HG02678 (cell line): ENCODE results near the gene RSPH9.
"Not testable (repeated sequence)": the region's sequence is repeated elsewhere in the genome, so short reads cannot be mapped to it uniquely, and the experiment has no call there.

Experiments used
- ATAC-seq: cut with Tn5 transposase; IDR thresholded peaks from one replicate; pipeline ENCODE4 v1.9.1; 2021; ENCODE audit warnings: mild to moderate bottlenecking, moderate library complexity; ENCODE audit not compliant: unreplicated experiment

RSPH9 gene

DNA sequence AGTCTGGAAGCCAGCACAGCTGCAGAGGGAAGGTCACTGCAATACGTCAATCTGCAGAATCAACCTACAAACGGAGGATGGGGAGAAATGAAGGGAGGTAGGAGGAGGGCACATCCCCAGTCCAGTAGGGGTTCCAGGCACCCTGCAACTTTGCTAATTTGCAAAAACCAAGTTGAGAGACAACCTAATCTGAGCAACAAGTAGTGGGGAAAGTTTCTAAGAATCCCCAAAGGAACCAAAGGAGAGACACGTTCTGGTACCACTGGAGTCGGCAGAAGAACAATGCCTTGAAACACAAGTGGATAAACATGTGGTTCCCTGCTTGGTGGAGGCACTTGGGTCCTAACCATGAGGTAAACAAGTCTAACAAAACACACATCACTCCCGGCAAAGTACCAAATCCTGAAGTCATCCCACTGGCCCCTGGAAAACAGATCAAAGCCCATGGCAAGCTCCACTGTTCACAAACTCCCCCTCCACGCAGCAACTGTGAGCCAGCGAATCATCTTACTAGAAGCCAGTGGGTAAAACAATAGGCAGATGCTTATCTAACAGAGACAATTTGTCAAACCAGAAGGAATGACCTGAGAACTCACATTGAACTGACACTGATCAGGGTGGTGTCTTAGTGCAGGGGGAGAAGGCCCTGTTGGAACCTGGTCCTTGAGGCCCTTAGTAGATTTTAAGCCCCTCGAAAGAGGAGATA is 38.0 kb downstream of the RSPH9 start:
- no peak for ATAC-seq

DNA sequence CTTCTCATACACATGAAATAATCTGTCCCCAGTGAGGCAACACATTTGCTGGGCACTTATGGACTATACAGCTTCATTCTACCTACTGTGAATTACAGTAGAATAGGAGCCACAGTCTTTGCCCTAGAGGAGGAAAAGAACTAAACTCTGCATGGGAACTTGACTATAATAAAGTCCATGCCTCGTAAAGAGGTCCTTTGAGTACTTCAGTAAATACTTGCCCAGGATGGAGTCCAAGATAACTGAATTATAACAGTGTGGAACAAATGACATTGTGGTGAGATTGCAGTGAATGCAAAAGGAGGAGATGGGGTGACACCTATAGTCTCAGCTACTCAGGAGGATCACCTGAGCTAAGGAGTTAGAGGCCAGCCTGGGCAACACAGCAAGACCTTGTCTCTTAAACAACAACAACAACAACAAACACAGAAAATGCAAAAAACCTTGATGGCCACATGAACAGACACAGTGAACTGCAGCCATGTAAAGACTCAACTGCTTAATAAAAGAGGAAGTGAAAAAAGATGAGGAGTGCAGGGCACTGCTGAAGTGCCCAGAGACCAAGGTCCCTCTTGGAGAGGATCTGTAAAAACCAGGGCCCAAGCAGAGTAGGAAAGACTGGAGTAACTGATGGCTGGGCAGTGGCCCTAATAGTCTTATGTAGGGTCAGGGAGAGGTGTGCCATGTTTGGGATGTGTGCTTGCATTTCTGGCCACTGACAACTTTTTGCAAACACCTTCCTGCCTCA is 39.0 kb downstream of the RSPH9 start:
- peak; percentile 57 for ATAC-seq

DNA sequence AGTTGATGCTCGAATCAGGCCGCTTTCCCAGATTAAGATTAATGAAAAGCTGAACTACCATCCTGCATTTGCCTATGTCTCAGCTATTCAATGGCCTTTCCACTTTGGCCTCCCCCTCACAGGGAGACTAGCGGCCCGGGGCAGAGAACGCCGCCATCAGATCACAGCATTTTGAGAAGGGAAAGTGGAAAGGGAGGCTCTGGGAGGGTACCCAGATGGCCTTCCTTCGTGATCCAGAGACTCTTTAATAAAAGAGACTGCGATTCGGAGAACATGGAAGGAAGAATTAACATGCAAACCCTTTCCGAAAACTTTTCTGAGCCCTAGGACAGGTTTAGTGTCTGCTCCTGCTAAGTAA is 42.2 kb downstream of the RSPH9 start:
- no peak for ATAC-seq

DNA sequence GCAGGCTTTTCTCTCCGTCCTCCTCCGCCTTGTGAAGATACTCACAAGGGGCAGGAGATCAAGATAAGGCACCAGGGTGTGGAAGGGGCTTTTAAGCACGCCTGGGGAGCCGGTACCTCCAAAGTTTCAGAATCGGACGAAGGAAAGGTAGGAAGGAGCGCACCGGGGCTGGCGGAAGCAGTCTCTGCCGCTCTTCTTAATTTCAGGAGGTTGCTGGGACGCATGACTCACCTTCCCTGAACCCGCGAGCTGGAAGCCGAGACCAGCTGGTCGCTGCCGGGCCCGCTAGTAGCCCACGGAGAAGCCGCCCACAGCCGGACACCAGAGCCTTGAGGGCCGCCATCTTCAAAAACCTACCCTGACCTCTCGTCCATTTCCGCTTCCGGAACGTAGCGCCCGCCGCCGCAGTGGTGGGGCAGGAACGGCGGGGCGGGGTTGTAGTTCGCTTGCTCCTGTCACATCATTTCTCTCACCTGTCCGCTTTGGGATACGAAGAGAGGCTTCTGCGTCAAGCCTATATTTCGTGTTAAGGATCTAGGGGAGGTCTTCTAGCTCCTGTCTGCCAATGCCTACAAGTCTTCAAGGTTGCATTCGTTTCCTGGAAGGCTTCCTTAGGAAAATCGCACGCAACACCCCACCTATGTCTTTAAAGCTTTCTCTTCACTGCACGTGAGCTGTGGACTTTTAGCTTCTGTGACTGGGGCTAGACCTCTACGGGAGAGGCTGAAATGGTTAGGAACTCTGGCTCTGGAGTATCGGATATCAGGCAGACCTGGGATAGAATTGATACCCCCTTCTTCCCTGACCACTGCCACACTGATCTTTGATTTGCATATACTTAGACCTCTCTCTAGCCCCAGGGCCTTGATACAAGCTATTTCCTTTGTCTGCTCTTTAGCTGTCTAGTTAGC is 42.9 kb downstream of the RSPH9 start, which contains the start of gene MRPS18A:
Gene MRPS18A (minus strand): TSS at position 355 of the 911 bp plus-strand sequence. CDS start 12 bp downstream, at position 343.
- ATAC-seq, result peak; percentile 92

DNA sequence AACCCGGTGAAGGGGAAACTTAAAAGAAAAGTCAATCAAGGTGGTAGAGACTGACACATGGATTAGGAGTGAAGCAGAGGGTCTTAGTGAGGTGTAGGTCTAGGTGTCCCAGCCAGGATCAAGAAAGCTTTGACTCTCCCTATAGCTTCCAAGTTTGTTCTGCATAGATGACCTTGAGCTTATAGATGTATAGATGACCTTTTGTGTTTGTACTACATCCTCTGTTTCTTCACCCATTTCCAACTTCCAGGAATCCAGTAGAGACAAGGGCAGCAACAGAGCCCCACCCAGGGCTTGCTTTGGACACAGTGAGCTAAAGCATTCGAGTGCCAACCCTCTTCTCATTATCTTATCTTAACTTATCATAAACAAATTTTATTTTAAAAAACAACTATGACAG is 44.6 kb downstream of the RSPH9 start:
- no peak for ATAC-seq

DNA sequence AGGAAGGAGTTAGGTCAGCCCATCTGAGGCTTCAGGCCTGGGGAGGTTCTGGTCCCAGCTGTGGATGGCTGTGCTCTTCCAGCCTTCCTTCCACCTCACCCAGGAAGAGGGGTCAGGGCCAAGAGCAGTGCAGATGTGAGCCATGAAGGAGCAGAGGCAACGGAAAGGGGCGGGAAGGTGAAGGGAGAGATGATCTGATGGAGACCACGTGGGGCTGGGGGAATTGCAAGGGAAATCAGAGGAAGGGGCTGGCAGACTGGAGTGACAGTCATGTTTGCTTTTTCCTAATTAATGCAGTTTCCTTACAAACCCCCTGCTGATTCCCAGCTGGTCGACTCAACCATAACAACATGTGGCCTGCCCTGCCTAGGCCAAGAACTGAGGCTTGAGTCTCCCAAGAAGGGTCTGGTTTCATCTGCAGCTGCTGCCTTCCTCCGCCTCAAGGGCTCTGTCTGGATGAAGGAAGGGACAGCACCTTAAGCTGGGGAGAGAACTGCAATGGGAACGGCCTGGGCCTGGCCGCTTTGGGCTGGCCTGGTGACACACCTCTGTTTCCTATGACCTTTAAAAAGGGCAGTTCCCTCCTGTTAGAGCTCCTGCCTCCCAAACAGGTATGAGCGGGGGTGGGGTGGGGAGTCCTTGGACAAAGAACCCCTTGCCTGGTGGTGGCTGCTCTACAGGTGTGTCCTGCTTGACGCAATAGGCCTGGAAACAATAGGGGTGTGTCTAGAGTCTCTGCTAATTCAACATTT is 50.6 kb downstream of the RSPH9 start:
- ATAC-seq, result no peak

DNA sequence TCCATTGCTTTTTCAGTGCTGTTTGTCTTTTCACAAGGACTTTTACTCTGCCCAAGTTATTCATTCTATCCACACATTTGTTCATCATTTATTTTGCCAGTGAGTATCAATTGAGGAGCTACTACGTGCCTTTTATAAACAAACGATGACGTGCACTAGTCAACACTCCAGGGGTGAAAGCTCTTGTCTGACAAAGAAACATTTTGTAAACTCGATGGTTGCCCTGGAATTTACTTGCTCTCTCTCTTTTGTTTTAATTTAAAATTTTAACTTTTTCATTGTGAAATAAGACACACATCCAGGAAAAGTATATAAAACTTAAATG is 51.1 kb downstream of the RSPH9 start:
- no peak for ATAC-seq

DNA sequence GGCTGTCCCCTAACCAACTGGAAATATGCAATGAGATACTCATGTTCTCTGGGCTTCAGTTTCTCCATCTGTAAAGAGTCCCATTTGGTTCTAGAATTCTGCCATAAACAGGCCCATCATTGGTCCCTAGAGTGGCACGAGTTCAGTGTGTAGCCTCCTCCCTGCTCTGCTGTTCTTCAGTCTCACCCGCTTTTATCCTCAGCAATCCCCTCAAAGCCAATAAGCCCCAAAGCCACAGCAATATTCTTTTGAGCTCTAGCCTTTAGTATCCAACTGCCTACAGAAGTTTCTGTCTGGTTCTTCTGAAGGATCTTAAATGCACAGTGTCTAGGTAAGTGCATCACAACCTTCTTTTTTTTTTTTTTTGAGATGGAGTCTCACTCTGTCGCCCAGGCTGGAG is 52.6 kb downstream of the RSPH9 start:
- no peak for ATAC-seq

DNA sequence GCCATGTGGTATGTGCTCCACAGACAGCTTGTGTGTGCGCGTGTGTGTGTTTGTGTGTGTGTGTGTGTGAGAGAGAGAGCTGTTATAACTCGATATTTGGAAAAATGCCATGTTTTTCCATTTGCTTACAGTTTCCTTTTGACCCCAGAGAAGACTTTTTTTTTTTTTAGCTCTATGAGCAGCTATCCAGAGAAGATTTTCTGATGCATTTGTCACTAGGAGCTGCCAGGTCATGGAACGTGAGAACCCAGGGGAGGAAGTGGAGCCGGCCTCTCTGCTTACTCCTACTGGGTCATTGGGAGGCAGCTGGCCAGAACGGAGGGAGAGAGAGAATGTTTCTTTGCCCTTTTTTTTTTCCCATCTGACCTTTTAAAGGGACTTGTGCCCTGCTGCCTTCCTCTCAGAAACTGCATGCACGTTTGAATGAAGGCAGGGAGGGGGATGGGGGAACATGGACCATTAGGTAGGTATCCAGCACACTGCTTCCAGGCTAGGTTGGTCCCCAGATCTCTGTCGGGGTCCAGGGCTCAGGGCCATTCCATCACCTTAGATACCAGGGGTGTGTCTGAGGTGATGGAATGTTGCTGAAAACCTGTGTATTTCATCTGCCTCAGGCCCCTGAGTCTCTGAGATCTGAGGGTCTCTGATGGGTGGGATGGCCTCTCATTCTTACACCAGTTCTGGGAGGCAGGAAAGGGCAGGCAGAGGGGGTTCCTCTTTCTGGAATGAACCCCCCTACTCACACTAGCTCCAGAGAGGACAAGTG is 53.9 kb downstream of the RSPH9 start:
- no peak for ATAC-seq

DNA sequence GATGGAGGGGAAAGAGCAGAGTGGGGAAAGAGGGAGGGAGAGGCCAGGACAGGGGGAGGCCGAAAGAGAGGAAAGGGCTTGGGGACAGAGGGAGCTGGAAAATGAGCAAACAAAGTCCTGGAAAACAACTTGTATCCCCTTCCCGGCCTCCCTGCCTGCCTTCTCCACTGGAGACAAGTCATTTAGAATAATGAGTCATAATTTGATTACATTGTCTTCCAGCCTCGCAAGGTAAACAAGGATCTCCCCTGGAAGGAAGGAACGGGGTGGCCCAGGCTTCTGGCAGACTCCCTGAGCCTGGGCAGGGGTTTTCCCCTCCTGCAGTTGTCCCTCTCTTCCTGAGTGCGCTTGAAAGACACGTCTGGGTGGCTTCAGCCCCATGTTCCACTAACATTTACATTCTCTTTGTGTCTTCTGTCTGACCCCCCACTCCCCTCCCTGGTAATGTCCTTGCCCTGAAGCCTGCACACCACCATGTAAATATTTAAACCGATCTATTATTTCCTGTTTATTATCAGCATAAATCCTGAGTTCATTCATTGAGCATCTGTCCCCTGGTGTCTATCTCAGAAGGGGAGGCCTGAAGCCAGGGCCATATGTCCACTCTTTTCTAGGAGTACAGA is 54.8 kb downstream of the RSPH9 start:
- ATAC-seq, result no peak

DNA sequence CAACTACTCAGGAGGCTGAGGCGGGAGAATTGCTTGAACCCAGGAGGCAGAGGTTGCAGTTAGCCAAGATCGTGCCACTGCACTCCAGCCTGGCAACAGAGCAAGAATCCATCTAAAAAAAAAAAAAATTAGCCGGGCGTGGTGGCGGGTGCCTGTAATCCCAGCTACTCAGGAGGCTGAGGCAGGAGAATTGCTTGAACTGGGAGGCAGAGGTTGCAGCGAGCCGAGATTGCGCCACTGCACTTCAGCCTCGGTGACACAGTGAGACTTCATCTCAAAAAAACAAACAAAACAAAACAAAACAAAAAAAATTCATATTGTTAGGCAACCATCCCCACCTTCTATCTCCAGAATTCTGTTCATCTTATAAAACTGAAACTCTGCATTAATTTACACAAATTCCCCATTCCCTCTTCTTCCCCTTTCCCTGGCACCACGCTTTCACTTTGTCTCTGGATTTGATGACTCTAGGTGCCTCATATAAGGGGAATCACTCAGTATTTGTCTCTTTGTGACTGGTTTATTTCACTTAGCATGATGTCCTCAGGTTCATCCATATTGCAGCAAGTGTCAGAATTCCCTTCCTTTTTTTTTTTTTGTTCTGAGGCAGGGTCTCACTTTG is 56.2 kb downstream of the RSPH9 start:
- ATAC-seq, result not testable (repeated sequence)

DNA sequence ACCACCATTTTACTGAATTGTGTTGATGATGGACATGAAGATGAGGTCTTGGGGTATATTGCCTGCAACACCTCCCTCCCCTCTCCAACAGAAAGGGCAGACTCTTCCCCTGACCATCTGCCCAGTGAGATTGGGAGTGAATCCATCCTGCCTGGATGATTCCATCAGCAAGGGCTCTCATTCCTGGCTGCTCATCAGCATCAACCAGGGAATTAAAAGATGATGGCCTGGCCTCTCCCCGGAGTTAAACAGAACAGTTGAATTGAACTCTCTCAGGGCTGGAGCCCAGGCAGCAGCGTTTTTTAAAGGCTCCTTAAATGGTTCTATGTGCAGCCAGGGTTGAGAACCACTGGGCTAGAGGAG is 57.3 kb downstream of the RSPH9 start:
- ATAC-seq, result no peak

DNA sequence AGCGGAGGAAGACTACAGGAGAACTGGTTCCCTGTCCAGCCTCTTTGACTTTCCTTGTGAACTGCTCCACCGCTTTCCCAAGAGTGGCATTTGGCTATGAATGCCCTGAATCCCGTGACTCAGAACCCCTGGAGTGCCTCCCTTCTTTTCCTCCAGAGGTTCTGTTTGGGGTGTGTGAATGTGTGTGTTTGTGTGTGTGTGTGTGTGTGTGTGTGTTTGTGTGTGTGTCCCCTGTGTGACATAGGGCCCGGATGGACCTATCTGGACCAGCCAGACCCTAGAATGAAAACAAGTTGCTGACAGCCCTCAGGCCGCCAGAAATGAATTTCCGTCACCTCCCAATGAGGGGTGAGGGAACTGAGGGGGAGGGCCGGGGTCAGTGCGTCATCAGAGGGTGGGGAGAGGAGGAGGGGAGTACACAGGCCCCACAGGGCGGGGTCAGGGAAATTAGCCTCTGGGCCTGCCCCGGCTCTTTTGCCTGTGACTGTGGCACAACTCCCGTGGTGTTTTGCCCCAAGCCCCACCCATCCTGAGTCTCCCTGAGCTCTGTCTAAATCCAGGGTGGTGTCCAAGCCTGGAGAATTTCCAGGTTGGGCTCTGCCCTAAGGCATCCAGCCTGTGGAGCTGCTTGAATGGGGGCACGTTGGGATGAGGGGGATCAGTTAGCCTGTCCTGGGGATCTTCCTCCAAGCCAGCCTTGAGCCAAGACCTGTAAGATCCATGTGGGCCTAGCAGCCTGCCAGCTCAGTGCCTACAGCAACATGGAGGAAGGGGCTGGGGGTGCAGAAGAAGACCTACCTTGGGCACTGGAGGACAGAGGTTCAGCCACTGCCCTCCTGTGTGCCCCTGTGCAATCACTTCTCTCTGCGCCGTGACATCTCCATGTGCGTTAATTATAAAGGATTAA is 58.0 kb downstream of the RSPH9 start:
- ATAC-seq, result no peak

DNA sequence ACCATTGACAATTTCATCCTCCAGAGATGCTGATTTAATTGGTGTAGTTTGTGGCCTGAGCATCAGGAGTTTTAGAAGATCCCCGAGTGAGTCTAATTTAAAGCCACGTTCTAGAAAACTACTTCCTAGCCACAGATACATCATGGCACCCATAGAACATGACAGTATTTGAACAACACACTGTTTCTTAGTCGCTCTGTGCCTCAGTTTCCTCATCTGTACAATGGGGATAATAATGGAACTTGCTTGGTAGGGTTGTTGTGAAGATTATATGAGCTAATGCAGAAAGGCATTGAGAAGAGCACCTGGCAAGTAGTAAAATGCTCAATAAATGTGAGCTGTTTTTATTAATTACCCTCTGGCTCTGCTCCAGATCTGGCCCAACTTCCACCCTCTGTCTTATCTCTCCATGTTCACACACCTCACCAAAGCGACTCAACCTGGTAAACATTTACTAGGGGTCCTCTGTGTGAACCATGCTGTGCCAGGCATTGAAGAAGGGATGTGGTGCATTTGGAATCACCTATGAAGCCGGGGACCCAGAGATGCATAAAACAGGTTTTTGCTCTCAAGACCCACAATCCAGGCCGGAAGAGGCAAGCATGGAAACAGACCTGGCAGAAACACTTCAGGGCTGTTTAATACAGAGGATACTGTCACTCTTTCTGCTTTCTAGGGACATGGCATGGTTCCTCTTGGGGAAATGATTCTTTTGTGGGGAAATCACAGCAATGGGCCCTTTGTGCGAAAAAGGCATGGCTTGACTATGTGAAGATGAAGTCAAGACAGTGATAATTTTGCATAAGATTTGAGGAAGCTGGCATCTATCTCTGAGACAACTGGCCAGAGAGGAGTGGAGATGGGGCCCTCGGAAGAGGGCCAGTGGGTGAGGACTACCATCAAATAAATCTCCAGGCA is 58.9 kb downstream of the RSPH9 start:
- no peak for ATAC-seq

DNA sequence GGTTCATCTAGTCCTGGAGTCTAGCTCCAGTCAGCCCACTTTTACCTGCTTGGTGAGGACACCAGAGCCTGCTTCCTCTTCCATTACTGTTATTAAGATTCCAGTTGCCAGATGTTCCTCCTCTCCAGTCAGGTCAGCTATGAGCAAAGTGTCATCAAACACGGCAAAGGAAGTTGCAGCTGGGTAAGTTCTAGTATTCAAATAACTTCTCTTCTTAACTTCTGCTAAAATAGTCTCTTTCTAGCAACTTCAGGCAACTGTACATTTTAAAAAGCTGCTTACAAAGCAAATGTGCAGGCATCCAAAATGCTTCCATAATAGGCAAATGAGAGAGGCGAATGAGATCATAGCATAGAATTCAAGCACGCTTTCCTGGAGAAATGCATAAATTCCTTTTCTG is 61.2 kb downstream of the RSPH9 start:
- no peak for ATAC-seq

DNA sequence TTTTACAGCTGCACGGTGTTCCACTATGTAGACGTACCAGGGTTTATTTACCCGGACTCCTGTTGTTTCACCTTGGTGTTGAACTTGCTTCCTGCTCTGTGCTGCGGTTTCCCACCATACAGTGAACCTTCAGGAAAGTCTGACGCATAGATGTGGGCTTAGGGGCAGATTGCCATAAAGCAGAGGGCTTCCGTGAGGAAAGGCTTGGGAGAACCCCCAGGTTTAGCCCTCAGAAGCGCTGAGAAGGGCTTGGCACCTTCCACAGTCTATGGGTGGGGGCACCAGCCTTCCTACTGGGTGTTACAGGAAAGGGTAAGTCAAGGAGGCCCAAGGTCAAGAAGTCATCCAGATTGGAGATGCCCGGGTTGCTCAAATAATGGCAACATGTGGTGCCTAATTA is 62.0 kb downstream of the RSPH9 start:
- no peak for ATAC-seq

DNA sequence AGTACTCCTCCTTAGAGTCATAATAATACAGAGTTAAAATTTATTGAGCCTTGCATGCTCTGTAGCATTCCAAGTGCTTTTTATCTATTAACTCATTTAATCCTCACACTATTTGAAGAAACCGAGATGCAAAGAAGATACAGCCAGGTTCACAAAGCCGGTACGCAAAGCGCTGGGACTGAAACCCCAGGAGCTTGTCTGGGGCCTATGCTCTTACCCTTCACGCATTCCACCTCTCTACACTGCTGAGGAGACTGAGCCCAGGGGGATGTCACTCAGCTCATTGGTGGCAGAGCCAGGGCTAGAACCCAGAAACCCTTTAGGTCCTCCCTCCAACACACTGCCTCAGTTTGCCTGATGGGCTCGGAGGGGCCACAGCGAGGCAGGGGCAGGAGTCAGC is 62.4 kb downstream of the RSPH9 start:
- no peak for ATAC-seq
